ENCODE data around the gene ANTXR1.

ANTXR1 gene

GRCh38 chr2:69007169-69007568, 5.8 kb upstream of the ANTXR1 start:
- no peak for DNase-seq

- no peak for DNase-seq
Measured at GRCh38 chr2:69007603-69008002, 5.4 kb upstream of the ANTXR1 start.

DNA sequence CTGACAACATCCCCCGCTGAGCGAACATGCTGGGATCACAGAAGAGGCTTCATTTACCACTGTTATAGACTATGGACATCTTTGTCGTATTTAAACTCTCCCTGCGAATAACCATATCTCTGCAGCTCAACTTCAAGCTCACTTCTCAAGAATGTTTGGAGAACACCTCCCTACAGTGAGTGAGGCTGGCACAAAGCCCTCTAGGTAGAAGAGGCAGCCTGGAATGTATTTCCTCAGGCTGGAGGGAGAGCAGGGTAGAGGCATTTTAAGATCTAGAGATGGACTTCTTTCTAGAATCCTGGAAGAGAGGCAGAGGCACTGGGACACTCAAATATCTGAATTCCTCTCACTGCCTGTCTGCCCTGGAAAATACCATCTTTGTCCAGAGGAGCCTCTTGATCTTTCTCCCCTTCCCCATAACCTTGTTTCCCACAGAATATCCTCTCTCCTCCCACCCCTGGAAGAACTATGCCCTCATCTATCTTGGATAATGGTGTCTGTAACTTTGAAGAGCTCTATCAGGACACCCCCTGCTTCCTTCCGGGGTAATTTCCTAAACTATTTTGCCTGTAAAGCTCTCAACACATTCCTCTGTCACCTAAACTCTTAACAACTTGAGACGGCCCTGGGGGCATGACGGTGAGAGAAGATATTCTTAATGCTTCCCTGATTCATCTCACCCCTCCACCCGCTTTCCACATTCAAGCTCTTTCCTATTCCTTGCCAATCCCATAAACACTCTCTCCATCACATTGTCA, 2.4 kb upstream of the ANTXR1 start:
- DNase-seq, result no peak

DNA sequence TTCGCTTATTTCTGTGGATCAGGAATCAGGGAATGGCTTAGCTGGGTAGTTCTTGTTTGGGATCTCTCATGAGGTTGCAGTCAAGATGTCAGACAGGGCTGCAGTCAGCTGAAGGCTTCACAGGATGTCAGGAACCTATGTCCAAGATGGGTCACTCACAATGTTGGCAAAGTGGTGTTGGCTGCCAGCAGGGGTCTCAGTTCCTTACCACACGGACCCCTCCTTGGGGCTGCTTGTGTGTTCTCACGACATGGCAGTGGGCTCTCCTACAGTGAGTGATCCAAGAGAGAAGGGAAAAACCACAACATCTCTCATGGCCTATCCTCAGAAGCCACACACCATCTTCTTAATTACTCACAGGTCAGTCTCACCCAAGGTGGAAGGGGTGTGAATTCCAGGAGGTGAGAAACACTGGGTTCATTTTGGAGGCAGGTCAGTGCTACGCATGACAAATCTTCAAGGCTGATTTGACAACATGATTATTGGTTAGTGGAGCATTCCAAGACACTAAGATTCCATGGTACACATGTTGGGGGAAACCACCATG, 1.3 kb upstream of the ANTXR1 start:
- DNase-seq, result no peak

- DNase-seq, result no peak
Measured at GRCh38 chr2:69012310-69013141, 453 bp upstream of the ANTXR1 start.

GRCh38 chr2:69013840-69014821, 1.2 kb downstream of the ANTXR1 start:
- DNase-seq, result no peak

DNA sequence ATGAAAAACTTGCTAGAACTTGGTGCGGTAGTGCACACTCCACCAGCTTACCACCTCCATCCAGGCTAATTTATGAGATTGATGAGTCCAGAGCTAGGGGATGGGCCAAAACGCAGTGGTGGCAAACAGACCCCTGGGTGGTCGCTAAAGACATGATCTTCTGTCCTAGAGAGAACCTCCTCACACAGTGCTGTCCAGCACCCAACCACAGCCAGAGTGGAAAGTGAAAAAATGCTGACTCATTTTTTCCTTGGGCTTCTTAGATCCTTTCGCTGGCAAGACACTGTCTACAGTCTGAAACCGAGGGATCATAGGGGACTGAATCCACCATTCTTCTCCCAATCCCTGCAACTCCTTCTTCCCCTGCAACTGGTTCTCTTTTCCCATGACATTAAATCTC, 4.1 kb downstream of the ANTXR1 start:
- DNase-seq, result no peak

GRCh38 chr2:69017835-69018234, 4.9 kb downstream of the ANTXR1 start:
- no peak for DNase-seq

GRCh38 chr2:69018678-69019095, 5.7 kb downstream of the ANTXR1 start:
- no peak for DNase-seq

DNA sequence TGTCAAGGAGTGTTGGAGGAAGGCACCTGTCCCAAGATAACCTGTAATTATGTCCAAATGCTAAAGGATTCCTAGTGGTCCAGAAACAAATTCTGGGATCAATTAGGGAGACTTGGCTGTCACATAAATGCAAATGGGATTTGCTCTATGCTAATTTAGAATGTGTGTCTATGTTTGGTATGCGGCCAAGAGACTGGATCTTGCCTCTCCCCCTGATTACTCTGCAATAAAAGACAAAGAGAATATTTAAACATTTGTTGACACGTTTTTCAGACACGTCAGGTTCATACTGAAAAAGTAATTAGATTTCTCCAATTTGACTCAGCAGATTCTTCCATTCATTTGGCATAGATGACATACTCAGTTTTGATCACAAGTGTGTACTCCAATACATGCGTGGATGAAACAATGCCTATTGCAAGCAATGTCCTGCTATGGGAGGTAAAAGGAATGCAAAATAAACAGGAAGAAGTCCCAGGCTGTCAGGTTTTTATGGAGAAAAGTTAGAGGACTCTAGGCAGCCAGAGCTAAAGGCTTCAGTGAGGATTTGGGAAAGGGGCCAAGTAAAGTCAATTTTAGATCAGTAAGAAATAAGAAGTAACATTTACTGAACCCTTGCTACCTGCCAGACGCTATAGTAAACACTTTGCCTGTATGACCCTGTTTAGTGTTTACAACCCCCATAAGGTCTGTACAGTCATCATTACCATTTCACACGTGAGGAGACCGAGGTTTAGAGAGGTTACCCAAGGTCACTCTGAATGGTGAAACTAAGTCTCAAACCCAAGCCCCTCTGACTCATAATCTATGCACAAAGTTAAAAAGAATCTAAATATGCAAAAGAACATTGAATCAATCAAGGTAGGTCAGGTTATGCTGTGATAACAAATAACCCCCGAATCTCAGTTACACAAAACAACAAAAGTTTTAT, 7.8 kb downstream of the ANTXR1 start:
- no peak for DNase-seq

DNA sequence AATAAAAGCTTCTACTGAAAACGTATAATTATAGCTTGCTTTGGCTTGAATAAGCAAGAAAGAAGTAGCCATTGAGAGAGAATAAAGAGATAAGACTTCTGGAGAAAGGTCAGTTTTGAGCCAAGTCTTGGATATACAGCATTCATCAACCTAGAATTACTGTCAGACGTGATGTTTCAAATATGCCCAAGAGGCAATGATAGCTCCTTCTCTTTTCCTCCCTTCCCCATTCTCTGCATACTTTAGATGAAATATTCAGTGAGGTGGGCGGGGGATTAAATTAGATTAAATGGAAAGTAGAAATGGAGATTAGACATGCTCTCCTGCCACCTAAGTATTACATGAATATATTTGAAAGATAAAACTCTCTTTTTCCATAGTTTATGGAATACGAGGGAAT, 8.7 kb downstream of the ANTXR1 start:
- no peak for DNase-seq

- DNase-seq, result no peak
Measured at GRCh38 chr2:69022548-69022947, 9.6 kb downstream of the ANTXR1 start.

- DNase-seq, result no peak
Measured at GRCh38 chr2:69023236-69023635, 10.3 kb downstream of the ANTXR1 start.

- DNase-seq, result no peak
Measured at GRCh38 chr2:69026026-69026425, 13.0 kb downstream of the ANTXR1 start.

- DNase-seq, result no peak
Measured at GRCh38 chr2:69026691-69027459, 13.9 kb downstream of the ANTXR1 start.

- no peak for DNase-seq
Measured at GRCh38 chr2:69030800-69031428, 17.9 kb downstream of the ANTXR1 start.

GRCh38 chr2:69031466-69031865, 18.5 kb downstream of the ANTXR1 start:
- DNase-seq, result no peak

- DNase-seq, result no peak
Measured at GRCh38 chr2:69032336-69032735, 19.4 kb downstream of the ANTXR1 start.

DNA sequence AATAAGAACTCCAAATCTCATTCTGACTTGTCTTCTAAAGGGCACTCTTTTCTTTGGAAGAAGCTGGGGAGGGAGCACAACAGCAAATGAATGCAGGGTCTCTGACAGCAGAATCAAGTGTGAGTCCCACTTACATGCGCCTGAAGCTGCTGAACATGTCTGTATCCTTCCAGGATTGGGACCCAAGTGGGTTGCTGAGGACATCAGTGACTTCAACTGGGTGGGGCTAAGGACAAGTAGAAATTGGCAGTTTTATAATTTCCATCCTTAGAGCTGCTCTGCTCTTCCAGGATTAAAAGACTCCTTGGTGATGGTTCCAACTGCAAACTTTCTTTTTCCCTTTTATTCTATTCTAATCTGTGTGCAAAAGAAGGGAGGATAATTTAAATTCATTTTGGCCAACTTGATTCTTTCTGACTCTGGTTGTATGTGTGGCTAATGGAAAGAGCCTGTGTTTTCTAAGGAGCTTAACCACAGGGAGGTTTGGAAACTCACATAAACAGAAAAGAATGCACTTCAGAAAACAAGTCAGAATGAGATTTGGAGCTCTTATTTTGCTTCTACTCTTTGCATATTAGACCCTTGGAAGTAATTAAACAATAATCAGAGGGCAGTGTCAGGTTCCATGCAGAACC, 20.6 kb downstream of the ANTXR1 start:
- no peak for DNase-seq

DNA sequence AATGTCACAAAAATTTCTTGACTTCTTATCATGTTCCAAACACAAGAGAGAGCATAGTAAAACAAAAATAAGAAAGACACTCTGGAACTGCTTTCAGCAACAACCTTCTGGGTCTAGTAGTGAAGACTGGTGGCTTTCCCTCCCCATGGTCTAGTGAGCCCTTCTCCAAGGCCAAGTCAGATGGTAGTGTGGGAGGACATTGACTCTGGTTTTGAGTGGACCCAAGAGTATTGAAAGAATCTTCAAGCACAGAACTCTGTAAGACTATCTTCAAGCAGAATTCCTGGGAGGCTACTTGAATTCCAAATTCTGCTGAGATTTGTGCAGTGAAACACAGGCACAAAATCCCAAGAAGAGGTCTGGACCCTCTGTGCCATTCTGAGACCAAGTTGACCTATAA, 21.1 kb downstream of the ANTXR1 start:
- DNase-seq, result no peak
